Measurements from ENCODE around the gene TCF15.

Gene TCF15

GRCh38 chr20:620246-620645 is 10.1 kb upstream of the TCF15 start:
- Histone ChIP-seq H3K9ac (ENCODE audit: low read length) (no peak overlapping the region), H3K27ac (ENCODE audit: low read depth, low read length) (no peak overlapping the region), H3K4me2 (ENCODE audit: low read depth, low read length, poor library complexity, severe bottlenecking) (no peak overlapping the region), H4K20me1 (ENCODE audit: low read depth, low read length) (no peaks in the 10 kb centered on the region), H3K27me3 (ENCODE audit: low read length) (no peaks in the 10 kb centered on the region), H3K79me2 (ENCODE audit: insufficient read depth, low read length) (no peaks in the 10 kb centered on the region), H3K36me3 (ENCODE audit: low read length) (no peaks in the 10 kb centered on the region), H3K4me3 (ENCODE audit: insufficient read depth, low read length, poor library complexity, severe bottlenecking) (no peak overlapping the region), H3K9me3 (ENCODE audit: insufficient read depth, low read length) (no peaks in the 10 kb centered on the region), H3K9me2 (replicated peaks; ENCODE audit: insufficient read depth, low read length) (no peaks in the 10 kb centered on the region), H2AFZ (ENCODE audit: low read depth, low read length, severe bottlenecking) (no peak overlapping the region), H3F3A (ENCODE audit: insufficient read depth) (no peaks in the 10 kb centered on the region)
- no peak for TF ChIP-seq CTCF (IDR thresholded peaks at IDR 0.05; ENCODE audit: insufficient read depth, low read length, poor library complexity, severe bottlenecking)
- no peak for TF ChIP-seq EZH2phosphoT487 (conservative IDR thresholded peaks at IDR 0.05; ENCODE audit: low read length)

GRCh38 chr20:618980-619379 is 8.9 kb upstream of the TCF15 start:
- no peak for TF ChIP-seq EZH2phosphoT487 (conservative IDR thresholded peaks at IDR 0.05; ENCODE audit: low read length)
- TF ChIP-seq CTCF (IDR thresholded peaks at IDR 0.05; ENCODE audit: insufficient read depth, low read length, poor library complexity, severe bottlenecking) = no peak
- Histone ChIP-seq H3K79me2 (ENCODE audit: insufficient read depth, low read length) (no peaks in the 10 kb centered on the region), H3K9me2 (replicated peaks; ENCODE audit: insufficient read depth, low read length) (no peaks in the 10 kb centered on the region), H2AFZ (ENCODE audit: low read depth, low read length, severe bottlenecking) (no peak overlapping the region), H3K9me3 (ENCODE audit: insufficient read depth, low read length) (no peaks in the 10 kb centered on the region), H3K9ac (ENCODE audit: low read length) (no peak overlapping the region), H3K4me2 (ENCODE audit: low read depth, low read length, poor library complexity, severe bottlenecking) (no peak overlapping the region), H3K4me3 (ENCODE audit: insufficient read depth, low read length, poor library complexity, severe bottlenecking) (no peak overlapping the region), H3F3A (ENCODE audit: insufficient read depth) (no peaks in the 10 kb centered on the region), H3K27me3 (ENCODE audit: low read length) (no peaks in the 10 kb centered on the region), H3K27ac (ENCODE audit: low read depth, low read length) (no peak overlapping the region), H3K36me3 (ENCODE audit: low read length) (no peaks in the 10 kb centered on the region), H4K20me1 (ENCODE audit: low read depth, low read length) (no peaks in the 10 kb centered on the region)

GRCh38 chr20:617934-618690 is 8.0 kb upstream of the TCF15 start:
- H3F3A ChIP-seq (ENCODE audit: insufficient read depth) = no peaks in the 10 kb centered on the region

More at GRCh38 chr20:617934-618690, 8.0 kb upstream of the TCF15 start:
- Histone ChIP-seq H3K27ac (ENCODE audit: low read depth, low read length) (no peak overlapping the region), H3K4me2 (ENCODE audit: low read depth, low read length, poor library complexity, severe bottlenecking) (no peak overlapping the region), H3K27me3 (ENCODE audit: low read length) (no peaks in the 10 kb centered on the region), H2AFZ (ENCODE audit: low read depth, low read length, severe bottlenecking) (no peak overlapping the region), H3K9ac (ENCODE audit: low read length) (no peak overlapping the region), H3K4me3 (ENCODE audit: insufficient read depth, low read length, poor library complexity, severe bottlenecking) (no peak overlapping the region), H3K9me3 (ENCODE audit: insufficient read depth, low read length) (no peaks in the 10 kb centered on the region), H4K20me1 (ENCODE audit: low read depth, low read length) (no peaks in the 10 kb centered on the region), H3K9me2 (replicated peaks; ENCODE audit: insufficient read depth, low read length) (no peaks in the 10 kb centered on the region), H3K36me3 (ENCODE audit: low read length) (no peaks in the 10 kb centered on the region), H3K79me2 (ENCODE audit: insufficient read depth, low read length) (no peaks in the 10 kb centered on the region)
- TF ChIP-seq EZH2phosphoT487 (conservative IDR thresholded peaks at IDR 0.05; ENCODE audit: low read length) (no peak), CTCF (IDR thresholded peaks at IDR 0.05; ENCODE audit: insufficient read depth, low read length, poor library complexity, severe bottlenecking) (no peak)

Data from SU-DHL-6 (cell line).